ENCODE results near the gene CD59.
"Not testable (repeated sequence)": the region's sequence is repeated elsewhere in the genome, so short reads cannot be mapped to it uniquely, and the experiment has no call there.

Gene CD59

GRCh38 chr11:33713151-33713855 lies 22.9 kb downstream of the CD59 start:
- DNase-seq (ENCODE audit: low read depth) = no peak

GRCh38 chr11:33712436-33712835 lies 23.8 kb downstream of the CD59 start:
- DNase-seq (ENCODE audit: low read depth) = no peak

GRCh38 chr11:33709466-33709865 lies 26.8 kb downstream of the CD59 start:
- DNase-seq (ENCODE audit: low read depth) = no peak

DNA sequence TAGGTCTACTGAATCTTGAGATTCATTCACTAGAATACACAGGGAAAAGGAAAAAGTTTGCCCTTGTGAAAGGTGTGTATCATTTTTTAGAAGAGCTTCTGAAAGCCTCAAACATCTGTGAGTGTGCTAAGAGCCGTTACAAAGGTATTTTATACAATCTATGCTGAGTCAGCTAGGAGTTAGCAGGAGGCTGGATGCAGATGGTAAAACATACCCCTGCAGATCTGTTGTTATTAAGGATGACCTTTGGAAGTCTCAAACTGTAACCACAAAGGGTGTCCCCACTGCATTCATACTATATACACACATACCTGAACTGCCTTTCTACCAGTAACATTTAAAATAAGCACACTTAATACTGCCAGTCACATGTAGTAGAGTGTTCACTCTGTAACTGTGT lies 27.2 kb downstream of the CD59 start:
- DNase-seq (ENCODE audit: low read depth) = no peak

- not testable (repeated sequence) for DNase-seq (ENCODE audit: low read depth)
These were observed 28.4 kb downstream of the CD59 start for GRCh38 chr11:33707831-33708230.

- DNase-seq (ENCODE audit: low read depth) = no peak
These were observed 29.3 kb downstream of the CD59 start for GRCh38 chr11:33706966-33707365.

DNA sequence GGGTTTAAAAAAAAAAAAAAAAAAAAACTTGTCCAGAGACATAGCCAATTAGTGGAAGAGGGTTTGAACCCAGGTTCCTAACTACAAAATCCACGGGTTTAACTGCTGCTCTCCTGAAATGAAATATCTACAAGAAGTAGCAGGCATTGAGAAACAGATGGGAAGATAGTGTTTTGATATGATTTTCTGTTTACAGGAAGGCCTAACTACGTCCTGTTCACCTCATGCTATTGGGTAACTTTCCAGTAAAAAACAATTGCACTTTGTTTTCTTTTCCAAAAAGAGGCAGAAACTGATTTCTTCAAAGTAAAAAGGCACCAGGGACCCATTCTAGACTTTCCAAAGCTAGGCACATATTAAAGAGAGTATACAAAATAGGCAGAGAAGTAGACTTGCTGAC lies 29.7 kb downstream of the CD59 start:
- DNase-seq (ENCODE audit: low read depth) = no peak

DNA sequence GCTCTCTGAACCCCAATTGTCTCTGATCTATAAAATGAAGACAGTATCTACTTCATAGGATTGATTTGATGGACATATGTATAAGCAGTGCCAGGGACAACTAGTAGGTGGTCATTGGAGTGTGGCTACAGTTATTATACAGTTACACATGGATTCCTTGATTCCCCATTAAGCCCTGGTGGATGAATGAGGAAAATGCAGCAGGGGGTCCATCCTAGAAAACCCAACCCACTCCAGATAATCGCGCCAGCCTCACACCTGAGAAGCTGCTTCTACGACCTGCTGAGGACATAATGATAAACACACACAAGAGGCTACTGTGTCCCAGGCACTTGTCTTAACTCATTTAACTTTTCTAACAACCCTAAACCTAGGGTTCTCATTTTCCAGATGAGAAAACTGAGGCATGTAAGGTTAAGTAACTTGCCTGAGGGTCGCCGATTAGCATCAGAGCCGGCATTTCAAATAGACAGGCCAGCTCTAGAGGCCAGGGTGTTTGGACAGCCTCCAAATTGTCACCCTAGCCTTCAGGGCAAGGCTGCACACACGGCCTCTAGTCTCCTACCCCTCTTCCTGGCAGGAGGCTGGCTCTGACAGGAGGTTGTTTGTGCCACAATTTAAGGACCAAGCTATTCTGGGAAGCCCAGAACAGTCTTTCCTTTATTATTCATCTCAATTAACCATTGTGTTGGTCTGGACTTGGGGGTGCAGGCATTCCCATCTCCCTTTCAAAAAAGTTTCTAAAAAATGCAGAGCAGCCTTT lies 31.8 kb downstream of the CD59 start:
- DNase-seq (ENCODE audit: low read depth) = no peak

DNA sequence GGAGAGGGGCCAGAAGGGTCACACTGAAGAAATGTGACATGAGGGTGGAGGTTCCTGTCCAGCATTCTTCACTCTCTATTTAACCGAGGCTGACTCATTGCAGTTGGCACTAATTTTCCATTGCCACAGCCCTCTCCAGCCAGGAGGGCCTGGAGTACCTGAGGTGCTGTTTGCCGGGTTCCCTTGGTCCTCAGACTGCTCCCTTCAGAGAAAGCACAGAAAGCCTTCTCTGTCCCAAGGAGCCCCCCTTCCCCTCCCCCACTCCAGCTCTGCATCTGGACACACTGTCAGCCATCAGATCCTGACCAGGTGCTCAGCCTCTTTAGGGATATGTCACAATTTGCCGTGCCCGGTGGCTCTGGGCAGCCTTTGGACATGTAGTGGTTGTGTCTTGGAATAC lies 32.4 kb downstream of the CD59 start:
- DNase-seq (ENCODE audit: low read depth) = no peak

- no peak for DNase-seq (ENCODE audit: low read depth)
These were observed 33.0 kb downstream of the CD59 start for GRCh38 chr11:33703234-33703633.

DNA sequence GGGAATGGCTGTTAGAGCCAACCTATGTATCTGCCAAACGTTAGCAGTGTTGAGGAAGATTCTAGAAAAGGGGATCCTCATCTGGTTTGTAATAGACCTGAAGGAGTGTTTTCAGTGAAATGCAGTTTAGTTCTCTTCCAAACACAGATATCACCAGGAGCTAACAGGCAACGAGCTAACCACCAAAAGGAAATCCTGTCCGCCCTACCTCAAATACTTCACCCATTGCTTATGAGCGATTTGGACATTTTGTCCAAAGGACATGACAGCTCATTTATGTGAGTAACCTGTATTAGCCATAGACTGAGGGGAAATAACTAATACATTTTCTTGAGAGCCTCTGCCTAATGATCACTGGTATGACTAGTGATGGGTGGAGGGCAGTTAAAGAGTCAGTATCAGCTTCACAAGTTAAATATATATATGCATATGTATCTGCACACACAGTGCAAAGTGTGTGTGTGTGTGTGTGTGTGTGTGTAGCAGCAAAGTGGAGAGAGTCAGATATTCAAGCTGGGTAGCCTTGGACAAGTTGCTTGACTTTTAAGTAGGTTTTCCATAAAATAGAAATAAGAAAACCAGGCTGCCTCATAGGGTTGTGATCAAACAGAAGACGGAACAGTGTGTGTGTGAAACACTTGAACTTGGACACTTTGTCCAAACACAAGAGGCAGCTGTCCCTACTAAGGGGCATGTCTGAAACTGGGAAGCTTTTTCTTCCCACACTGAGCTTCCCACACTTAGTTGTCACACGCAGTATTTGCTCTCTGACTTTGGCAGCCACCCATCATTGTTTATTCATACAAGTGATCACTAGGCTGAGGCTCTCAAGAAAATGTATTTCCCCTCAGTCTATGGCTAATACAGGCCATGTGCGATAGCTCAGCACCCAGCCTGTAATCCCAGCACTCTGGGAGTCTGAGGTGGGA lies 34.7 kb downstream of the CD59 start:
- no peak for DNase-seq (ENCODE audit: low read depth)

DNA sequence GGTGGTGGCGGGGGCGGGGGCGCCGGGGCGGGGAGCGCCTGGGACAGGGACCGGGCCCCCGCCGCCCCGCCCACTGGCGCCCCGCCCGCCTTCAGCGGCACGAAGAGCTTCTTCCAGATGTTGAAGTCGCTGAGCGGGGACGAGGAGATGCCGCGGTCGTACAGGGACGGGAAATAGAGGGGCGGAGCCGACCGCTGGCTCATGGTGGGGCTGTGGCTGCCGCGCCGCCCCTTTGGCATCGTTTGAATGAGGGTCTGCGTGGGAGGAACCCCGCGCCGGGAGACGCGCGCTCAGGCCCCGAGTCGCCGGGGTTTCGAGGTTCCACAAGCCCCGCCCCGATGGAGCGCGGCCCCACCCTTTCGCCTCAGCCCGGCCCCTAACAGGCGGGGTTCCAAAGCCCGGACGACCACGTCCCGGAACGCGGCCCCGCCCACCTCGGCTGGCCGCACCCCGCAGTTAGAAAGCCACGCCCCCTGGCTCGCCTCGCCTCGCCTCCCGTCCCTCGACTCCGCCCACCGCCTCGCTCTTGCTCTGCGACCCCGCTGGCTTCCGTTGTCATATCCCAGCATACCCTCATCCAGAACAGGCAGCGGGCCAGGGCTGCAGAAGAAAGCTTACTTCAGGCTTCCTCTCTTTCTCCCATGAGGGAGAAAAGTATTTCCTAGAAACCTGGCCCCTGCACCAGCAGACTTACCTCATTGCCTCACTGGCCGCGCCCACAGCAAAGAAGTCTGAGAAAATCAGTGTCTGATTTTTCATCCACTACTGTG lies 35.5 kb downstream of the CD59 start, which contains the start of gene C11orf91:
Gene C11orf91, minus strand, starts transcription at position 325 of the 770 bp plus-strand sequence. Its CDS starts 86 bp downstream, at position 239.
- DNase-seq (ENCODE audit: low read depth) = peak; percentile 86

GRCh38 chr11:33700063-33700501 lies 36.1 kb downstream of the CD59 start:
- DNase-seq (ENCODE audit: low read depth) = peak; percentile 2

DNA sequence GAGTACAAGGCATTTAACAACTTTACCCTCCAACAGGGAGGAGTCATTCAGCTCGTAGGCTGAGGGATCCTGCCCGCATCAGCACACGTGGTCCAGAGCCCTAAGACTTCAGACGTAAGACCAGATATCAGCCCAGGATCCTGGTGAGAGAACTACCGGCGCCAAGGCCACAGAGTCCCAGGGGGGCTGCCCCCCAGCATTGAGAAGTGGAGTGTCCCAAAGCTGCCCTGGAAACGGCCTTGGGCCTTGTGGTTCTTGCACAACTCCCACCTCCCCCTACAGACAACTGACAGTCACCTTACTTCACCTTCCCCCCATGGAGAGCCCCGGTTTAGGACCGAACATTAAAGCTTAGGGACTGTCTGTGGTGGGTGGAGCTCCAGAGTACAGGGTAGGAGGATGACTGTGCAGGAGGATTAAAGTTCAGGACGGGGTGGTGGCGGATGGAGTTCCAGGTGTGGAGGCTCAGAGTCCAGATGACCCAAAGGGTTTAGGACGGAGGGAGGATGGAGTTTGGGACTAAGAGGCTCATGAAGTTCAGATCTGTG lies 36.6 kb downstream of the CD59 start:
- DNase-seq (ENCODE audit: low read depth) = no peak

DNA sequence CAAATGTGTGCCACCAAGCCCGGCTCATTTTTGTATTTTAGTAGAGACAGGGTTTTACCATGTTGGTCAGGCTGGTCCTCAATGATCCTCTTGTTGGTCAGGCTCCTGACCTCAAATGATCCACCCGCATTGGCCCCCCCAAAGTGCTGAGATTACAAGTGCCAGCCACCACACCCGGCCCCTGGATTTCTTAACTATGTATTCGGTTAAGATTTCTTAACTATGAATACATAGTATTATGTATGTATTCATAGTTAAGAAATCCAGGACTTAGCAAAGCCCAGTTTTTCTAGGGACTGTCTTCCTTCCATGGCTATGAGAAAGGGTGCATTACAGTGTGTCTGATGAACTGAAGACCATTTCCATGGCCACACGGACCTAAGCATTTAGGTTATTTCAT lies 37.3 kb downstream of the CD59 start:
- no peak for DNase-seq (ENCODE audit: low read depth)

- no peak for DNase-seq (ENCODE audit: low read depth)
These were observed 38.2 kb downstream of the CD59 start for GRCh38 chr11:33697997-33698396.

GRCh38 chr11:33696931-33697638 lies 39.1 kb downstream of the CD59 start:
- no peak for DNase-seq (ENCODE audit: low read depth)

DNA sequence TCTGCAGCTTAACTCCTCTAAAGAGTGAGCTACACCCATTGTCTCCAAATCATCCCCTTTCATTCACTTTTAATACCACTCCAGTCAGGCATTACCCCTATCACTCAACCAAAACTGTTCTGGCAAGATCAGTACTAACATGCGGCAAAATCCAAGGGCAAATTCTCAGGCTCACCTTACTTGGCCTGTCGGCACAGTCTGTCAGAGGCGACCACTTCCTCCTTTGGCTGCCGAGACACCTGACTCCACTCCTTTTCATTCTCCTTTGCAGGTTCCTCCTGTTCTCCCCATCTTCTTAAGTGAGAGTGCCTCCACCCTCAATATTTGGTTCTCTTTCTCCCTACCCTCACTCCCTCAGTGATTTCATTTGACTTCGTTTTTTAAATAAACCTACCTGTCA lies 39.8 kb downstream of the CD59 start:
- DNase-seq (ENCODE audit: low read depth) = no peak

- no peak for DNase-seq (ENCODE audit: low read depth)
These were observed 41.1 kb downstream of the CD59 start for GRCh38 chr11:33695051-33695566.

DNA sequence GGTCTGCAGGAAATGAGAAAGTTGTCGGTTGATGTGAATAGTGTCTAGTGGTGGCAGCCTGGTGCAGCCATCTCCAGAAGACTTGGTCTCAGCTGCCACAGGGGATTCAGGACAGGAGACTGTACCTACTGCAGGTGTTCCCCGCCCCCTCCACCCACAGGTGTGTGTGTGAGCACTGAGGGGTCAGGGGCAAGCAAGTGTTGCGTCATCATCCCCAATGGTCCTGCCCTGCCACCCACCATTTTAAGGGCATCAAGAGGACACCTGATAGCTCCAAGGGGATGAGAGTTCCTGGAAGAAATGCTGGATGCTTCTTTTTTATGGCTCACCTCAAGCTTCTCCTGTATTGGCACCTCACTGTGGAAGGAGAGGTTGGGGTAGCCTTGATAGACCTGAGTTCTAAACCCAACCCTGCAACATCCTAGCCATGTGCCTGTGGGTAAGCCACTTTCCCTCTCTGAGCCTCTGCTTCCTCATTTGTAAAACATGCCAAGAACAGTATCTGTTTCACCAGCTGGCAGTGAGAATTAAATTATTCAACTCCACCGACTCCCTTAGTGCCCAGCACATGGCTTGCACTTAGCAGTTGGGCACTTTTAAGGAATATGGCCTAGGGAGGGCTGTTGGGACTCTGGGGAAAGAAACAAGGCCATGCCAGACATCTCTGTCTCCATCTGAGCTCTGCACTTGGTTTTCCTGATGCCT lies 41.7 kb downstream of the CD59 start:
- DNase-seq (ENCODE audit: low read depth) = no peak
